GM12878 (cell line): ENCODE data around the gene SSH2. TPM values are rescaled to one million over a fixed set of nuclear protein-coding genes. Genes with fewer than 3 reads are reported as not detected.

Source experiments
- ATAC-seq: fragments of 200-7000 bp; cut with Tn5 transposase; 3 replicates; pipeline ENCODE4 v1.9.1; 2020; ENCODE audit warnings: mild to moderate bottlenecking, moderate library complexity
- BruUV-seq: library from RNA; stranded (reverse); fragments of 400-500 nt; replicated peaks from 2 replicates; lab custom pipeline; 2021; lab: Mats Ljungman, UMichigan
- CTCF ChIA-PET: fragments of 300-600 bp; sonication (Branson Sonifier 250); formaldehyde crosslinking; extraction: SDS; loops from one replicate; lab custom pipeline; 2021; ENCODE audit warnings: inconsistent platforms; lab: Yijun Ruan, JAX
- POLR2A ChIA-PET: fragments of 350-600 bp; formaldehyde crosslinking; extraction: SDS; loops from one replicate; lab custom pipeline; 2021; ENCODE audit warnings: inconsistent platforms; lab: Charles Lee
- RAD21 ChIA-PET: fragments of 300-600 bp; sonication (Branson Sonifier 250); formaldehyde crosslinking; loops from one replicate; lab custom pipeline; 2023; ENCODE audit warnings: antibody characterized with exemption; ENCODE audit not compliant: unreplicated experiment; lab: Charles Lee
- SMC1A ChIA-PET: fragments of 300-600 bp; sonication (Branson Sonifier 250); formaldehyde crosslinking; loops from one replicate; lab custom pipeline; 2023; ENCODE audit not compliant: unreplicated experiment, uncharacterized antibody; lab: Charles Lee
- DNase-seq: peaks from one replicate; pipeline ENCODE4 v3.0.0-alpha.2; 2011; ENCODE audit warnings: low read depth, low spot score
- FAIRE-seq: peaks from 3 replicates; lab custom pipeline; 2011; peaks lifted over from hg19 to GRCh38; lab: Jason Lieb, UNC
- H2AFZ ChIP-seq: 2 replicates; pipeline ENCODE4 v1.6.0; 2011; ENCODE audit warnings: low read depth, low read length, control low read depth; ENCODE audit not compliant: control insufficient read depth
- H3K27ac ChIP-seq: 2 replicates; pipeline ENCODE4 v1.5.1; 2011; ENCODE audit warnings: control low read depth; ENCODE audit not compliant: control insufficient read depth, insufficient read depth
- H3K27me3 ChIP-seq, 2 experiments: replicated peaks in 1 of 2; 2 replicates each; pipeline versions ENCODE4 v1.6.0 to v1.6.1; 2011; ENCODE audit warnings: low read length in 1 of 2; ENCODE audit not compliant: control insufficient read depth in 2 of 2, insufficient read depth in 2 of 2
- H3K36me3 ChIP-seq, 2 experiments: 2 replicates each; pipeline ENCODE4 v1.5.1; 2011; ENCODE audit warnings: low read length in 1 of 2; ENCODE audit not compliant: control insufficient read depth in 2 of 2, insufficient read depth in 2 of 2
- H3K4me1 ChIP-seq: 2 replicates; pipeline ENCODE4 v1.6.1; 2011; ENCODE audit warnings: mild to moderate bottlenecking, low read length, moderate library complexity, mixed read lengths; ENCODE audit not compliant: control insufficient read depth, insufficient read depth
- H3K4me2 ChIP-seq: 2 replicates; pipeline ENCODE4 v1.6.0; 2011; ENCODE audit warnings: control low read depth; ENCODE audit not compliant: control insufficient read depth, insufficient read depth
- H3K4me3 ChIP-seq: fragments of 200-600 bp; sonication (generic); 2 replicates; pipeline ENCODE4 v1.5.1; 2016
- H3K79me2 ChIP-seq: 2 replicates; pipeline ENCODE4 v1.6.0; 2011; ENCODE audit warnings: low read length; ENCODE audit not compliant: control insufficient read depth, insufficient read depth
- H3K9ac ChIP-seq: 2 replicates; pipeline ENCODE4 v1.8.0; 2011; ENCODE audit warnings: low read length, control low read depth, mixed read lengths; ENCODE audit not compliant: control insufficient read depth, insufficient read depth
- H3K9me3 ChIP-seq: replicated peaks from 3 replicates; pipeline ENCODE4 v1.5.1; 2011; ENCODE audit warnings: mild to moderate bottlenecking, low read length; ENCODE audit not compliant: control insufficient read depth, insufficient read depth
- H4K20me1 ChIP-seq: 2 replicates; pipeline ENCODE4 v1.6.0; 2011; ENCODE audit not compliant: control insufficient read depth, insufficient read depth
- ATF7 ChIP-seq: fragments of 450-650 bp; IDR thresholded peaks from 2 replicates; pipeline ENCODE4 v1.6.1; 2016; ENCODE audit warnings: low read depth, mild to moderate bottlenecking
- BMI1 ChIP-seq: fragments of 450-650 bp; IDR thresholded peaks from 2 replicates; pipeline ENCODE4 v1.6.1; 2016; ENCODE audit warnings: mild to moderate bottlenecking, moderate library complexity, borderline replicate concordance
- CEBPB ChIP-seq, 2 experiments: fragments of 150-350 bp in 1 of 2; IDR thresholded peaks; 2 replicates each; pipeline ENCODE4 v1.6.1; 2012 to 2014; ENCODE audit warnings: low read depth in 2 of 2, low read length in 2 of 2, borderline replicate concordance in 1 of 2, inconsistent platforms in 1 of 2
- EED ChIP-seq: sonication (generic); IDR thresholded peaks from 2 replicates; pipeline ENCODE4 v1.6.1; 2016; ENCODE audit warnings: antibody characterized with exemption, low read depth
- EZH2 ChIP-seq: IDR thresholded peaks from 2 replicates; pipeline ENCODE4 v1.6.1; 2012; ENCODE audit warnings: low read depth, mild to moderate bottlenecking, control low read depth, inconsistent platforms, low read length, borderline replicate concordance; ENCODE audit not compliant: control insufficient read depth
- IKZF1 ChIP-seq: fragments of 450-650 bp; conservative IDR thresholded peaks from 2 replicates; pipeline ENCODE4 v1.6.1; 2017; ENCODE audit warnings: antibody characterized with exemption, mild to moderate bottlenecking
- NFXL1 ChIP-seq: fragments of 450-650 bp; IDR thresholded peaks from 2 replicates; pipeline ENCODE4 v1.6.1; 2017; ENCODE audit warnings: antibody characterized with exemption, mild to moderate bottlenecking, borderline replicate concordance
- POU2F2 ChIP-seq: IDR thresholded peaks from 3 replicates; pipeline ENCODE4 v1.6.1; 2011; ENCODE audit warnings: low read depth, mild to moderate bottlenecking, low read length, borderline replicate concordance
- RAD21 ChIP-seq: IDR thresholded peaks from 2 replicates; pipeline ENCODE4 v1.6.1; 2011; ENCODE audit warnings: mild to moderate bottlenecking, low read depth, low read length, moderate library complexity; ENCODE audit not compliant: insufficient read depth
- SREBF2 ChIP-seq: IDR thresholded peaks from 2 replicates; pipeline ENCODE4 v1.6.1; 2012; ENCODE audit warnings: mild to moderate bottlenecking, low read length
- TCF12 ChIP-seq: IDR thresholded peaks from 2 replicates; pipeline ENCODE4 v1.6.1; 2011; ENCODE audit warnings: low read depth, mild to moderate bottlenecking, low read length
- YY1 ChIP-seq: IDR thresholded peaks from 2 replicates; pipeline ENCODE4 v1.6.1; 2011; ENCODE audit warnings: low read depth, mild to moderate bottlenecking, low read length
- ZNF622 ChIP-seq: fragments of 450-650 bp; IDR thresholded peaks from 2 replicates; pipeline ENCODE4 v1.6.1; 2017; ENCODE audit warnings: mild to moderate bottlenecking, inconsistent platforms
- WGBS: methylation state at CpG from one replicate; pipeline ENCODE4 v1.1.6; 2016; ENCODE audit warnings: low lambda C conversion rate; ENCODE audit not compliant: insufficient replicate concordance, insufficient coverage; ENCODE audit errors: missing lambda C conversion rate; 5-methylcytosine and 5-hydroxymethylcytosine counted together
- in situ Hi-C: fragments of 300-500 bp; cut with MboI; formaldehyde crosslinking; loops from 9 replicates; pipeline ENCODE4 v1.14.3; 2018; ENCODE audit warnings: mixed read lengths
- intact Hi-C: fragments of 100-400 bp; cut with micrococcal nuclease; formaldehyde crosslinking; loops from one replicate; pipeline ENCODE4 v1.14.2; 2022; ENCODE audit not compliant: unreplicated experiment
- polyA plus RNA-seq, 11 experiments: library from polyadenylated mRNA; depleted of rRNA in 4 of 11; unstranded in 6 of 11; stranded (reverse) in 5 of 11; fragments of >200 nt; fragmentation: Nextera tagmentation in 4 of 11; fragmentation: Illumina TruSeq in 1 of 11; extraction: Ambion mirVana in 4 of 11; extraction: Trizol in 1 of 11; gene quantifications; 1 replicate in 1 of 11; 2 replicates in 10 of 11; pipeline versions ENCODE4 v1.2.1 to v1.2.3, GENCODE V29; 2011 to 2016; ENCODE audit warnings: inconsistent platforms in 2 of 11, missing spikeins in 2 of 11, low read depth in 1 of 11
- total RNA-seq, 4 experiments: library from RNA; depleted of rRNA in 3 of 4; stranded (reverse); fragments of >200 nt in 3 of 4; fragmentation: Illumina TruSeq in 1 of 4; extraction: Trizol in 1 of 4; gene quantifications; 2 replicates each; pipeline versions ENCODE4 v1.2.1 to v1.2.3, GENCODE V29; 2013 to 2021
- TF ChIP-seq, protein P1 (sequence below): IDR thresholded peaks from 2 replicates; pipeline ENCODE4 v1.6.1; 2011; ENCODE audit warnings: low read depth, low read length, improper control_type of control experiment, borderline replicate concordance

SSH2 gene
- total and polyA plus RNA-seq, 10 of the 15 experiments (the other 5 are each of a cell fraction or from before 2014, with no cell fraction given) = 9.3 to 65.9 (median 34.0) TPM

GRCh38 chr17:29697371-29697770 is 232.7 kb downstream of the SSH2 start:
- POLR2A ChIA-PET = no interaction called here

GRCh38 chr17:29694918-29695563 is 235.0 kb downstream of the SSH2 start:
- TSS peak; percentile 51 for BruUV-seq
- Histone ChIP-seq H3K4me3 (no peak overlapping the region), H3K27me3 (no peaks in the 10 kb centered on the region), H3K4me2 (no peak overlapping the region), H4K20me1 (no peaks in the 10 kb centered on the region), H3K36me3 (peaks cover 1 to 28% of the 10 kb centered on the region in 2 experiments; a peak in 3 of 4 replicates), H3K4me1 (no peaks in the 10 kb centered on the region), H3K79me2 (no peaks in the 10 kb centered on the region; the same call in none of the 2 replicates), H3K9ac (no peak overlapping the region), H3K9me3 (no peaks in the 10 kb centered on the region), H2AFZ (no peak overlapping the region), H3K27ac (no peak overlapping the region)
- ChIA-PET RAD21 (interaction anchor here (0.6 kb wide), 1 partner anchor 84 kb away, joined by 3 read pairs; no protein-coding TSS in a partner anchor), SMC1A (no interaction called here), CTCF (interaction anchor here (1.1 kb wide), 1 partner anchor 10 kb away, joined by 3 read pairs; no protein-coding TSS in a partner anchor), POLR2A (no interaction called here)
- in situ Hi-C loops (no loop called here), intact Hi-C loops (no loop called here)
- FAIRE-seq (no peak), ATAC-seq (no peak), DNase-seq (no peak)
- 98% methylated on average over 5 of the region's 5 CpGs for WGBS
- TF ChIP-seq, protein P1, sequence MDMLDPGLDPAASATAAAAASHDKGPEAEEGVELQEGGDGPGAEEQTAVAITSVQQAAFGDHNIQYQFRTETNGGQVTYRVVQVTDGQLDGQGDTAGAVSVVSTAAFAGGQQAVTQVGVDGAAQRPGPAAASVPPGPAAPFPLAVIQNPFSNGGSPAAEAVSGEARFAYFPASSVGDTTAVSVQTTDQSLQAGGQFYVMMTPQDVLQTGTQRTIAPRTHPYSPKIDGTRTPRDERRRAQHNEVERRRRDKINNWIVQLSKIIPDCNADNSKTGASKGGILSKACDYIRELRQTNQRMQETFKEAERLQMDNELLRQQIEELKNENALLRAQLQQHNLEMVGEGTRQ = no peak
- TF ChIP-seq TCF12 (no peak), IKZF1 (no peak), NFXL1 (no peak), ZNF622 (no peak), EZH2 (no peak), YY1 (no peak), RAD21 (no peak), BMI1 (no peak), CEBPB (IDR thresholded peaks at IDR 0.05; ENCODE audit: borderline replicate concordance in 1 of 2, low read depth in 2 of 2, low read length in 2 of 2) (no peak), ATF7 (no peak), EED (no peak)

More at GRCh38 chr17:29697371-29697770, 232.7 kb downstream of the SSH2 start:
- SMC1A ChIA-PET = interaction anchor here (0.7 to 1.6 kb wide), 3 partner anchors 20 to 62 kb away, joined by 3 to 5 read pairs (median 5); no protein-coding TSS in a partner anchor
- H2AFZ ChIP-seq = no peak overlapping the region
- CTCF ChIA-PET = no interaction called here
- in situ Hi-C loops = no loop called here
- H3K79me2 ChIP-seq = no peaks in the 10 kb centered on the region; the same call in none of the 2 replicates
- WGBS = 100% methylated on average over 3 of the region's 3 CpGs
- no peak overlapping the region for H3K27ac ChIP-seq
- H3K4me1 ChIP-seq = no peaks in the 10 kb centered on the region
- RAD21 ChIA-PET = interaction anchor here (0.8 kb wide), 1 partner anchor 8 kb away, joined by 4 read pairs; no protein-coding TSS in a partner anchor
- FAIRE-seq = no peak
- peaks cover 4 to 35% of the 10 kb centered on the region in 2 experiments for H3K36me3 ChIP-seq
- H3K4me2 ChIP-seq = no peak overlapping the region
- TF ChIP-seq POU2F2 (no peak), SREBF2 (no peak)
- TF ChIP-seq, all 136 proteins: peak for 0
- Histone ChIP-seq H3K9me3 (no peaks in the 10 kb centered on the region), H4K20me1 (no peaks in the 10 kb centered on the region), H3K4me3 (no peak overlapping the region), H3K9ac (no peak overlapping the region), H3K27me3 (no peaks in the 10 kb centered on the region)
- intact Hi-C loops = no loop called here
- DNase-seq (no peak), ATAC-seq (no peak)
- BruUV-seq = no TSS peak
